Heart left ventricle (tissue), 16 donors: ENCODE results near the gene ABLIM2. TPM values are rescaled to one million over a fixed set of nuclear protein-coding genes. Genes with fewer than 3 reads are reported as not detected.

Experiments used
- ATAC-seq, 4 donors: fragments of 200-7000 bp; cut with Tn5 transposase; one replicate each; pipeline ENCODE4 v1.9.1; 2020 to 2022; ENCODE audit warnings: moderate library complexity in 4 of 4, mild to moderate bottlenecking in 3 of 4, moderate number of reproducible peaks in 1 of 4
- DNase-seq, 5 donors: peaks; one replicate each; pipeline ENCODE4 v3.0.0-alpha.2; 2020
- H3K27ac ChIP-seq, 12 donors: fragments of 200-600 bp; sonication (generic) in 4 of 12; one replicate each; pipeline versions ENCODE4 v1.5.0 to v1.8.0; 2016 to 2022; ENCODE audit warnings: mild to moderate bottlenecking in 2 of 12
- H3K27me3 ChIP-seq, 9 donors: fragments of 200-600 bp; sonication (generic) in 2 of 9; one replicate each; pipeline versions ENCODE4 v1.5.1 to v1.8.0; 2016 to 2022; ENCODE audit warnings: mild to moderate bottlenecking in 3 of 9
- H3K36me3 ChIP-seq, 9 donors: fragments of 200-600 bp; sonication (generic) in 2 of 9; one replicate each; pipeline versions ENCODE4 v1.5.0 to v1.8.0; 2018 to 2022; ENCODE audit warnings: mild to moderate bottlenecking in 2 of 9
- H3K4me1 ChIP-seq, 12 donors: fragments of 200-600 bp; sonication (generic) in 4 of 12; one replicate each; pipeline versions ENCODE4 v1.5.0 to v1.8.0; 2016 to 2022; ENCODE audit warnings: mild to moderate bottlenecking in 3 of 12
- H3K4me3 ChIP-seq, 12 donors: fragments of 200-600 bp; sonication (generic) in 4 of 12; one replicate each; pipeline versions ENCODE4 v1.5.0 to v1.8.0; 2017 to 2022; ENCODE audit warnings: mild to moderate bottlenecking in 9 of 12, moderate library complexity in 4 of 12
- H3K9me3 ChIP-seq, 12 donors: fragments of 200-600 bp; sonication (generic) in 4 of 12; one replicate each; pipeline versions ENCODE4 v1.5.0 to v1.8.0; 2016 to 2022; ENCODE audit warnings: mild to moderate bottlenecking in 1 of 12
- CTCF ChIP-seq, 12 donors: fragments of 200-600 bp; sonication (generic) in 4 of 12; IDR thresholded peaks; one replicate each; pipeline versions ENCODE4 v1.5.0 to v1.8.0; 2018 to 2022; ENCODE audit warnings: antibody characterized with exemption in 12 of 12, mild to moderate bottlenecking in 5 of 12
- POLR2A ChIP-seq, 2 donors: fragments of 450-650 bp; IDR thresholded peaks; one replicate each; pipeline ENCODE4 v1.6.1; 2017; ENCODE audit warnings: antibody characterized with exemption in 2 of 2, mild to moderate bottlenecking in 2 of 2, moderate library complexity in 2 of 2
- WGBS, 4 donors: extraction: QIAGEN DNeasy Blood & Tissue Kit in 2 of 4; methylation state at CpG; one replicate each; pipeline versions ENCODE4 v1.1.5 to v1.1.7; 2013 to 2018; 5-methylcytosine and 5-hydroxymethylcytosine counted together
- intact Hi-C, 10 donors: fragments of 100-400 bp; cut with DNase I; formaldehyde crosslinking; loops; one replicate each; pipeline versions ENCODE4 v1.11.1 to v1.14.2; 2022
- polyA plus RNA-seq, 2 donors: library from polyadenylated mRNA; stranded (reverse); fragments of 200-250 nt; gene quantifications; one replicate each; pipeline ENCODE4 v1.2.3, GENCODE V29; 2013
- total RNA-seq, 9 donors: library from RNA; depleted of rRNA in 2 of 9; stranded (reverse); fragments of >200 nt in 2 of 9; fragmentation: NEBNext Ultra II Directional in 3 of 9; extraction: Animal tissue kit (Norgen Biotek cat#: 25700) in 3 of 9; gene quantifications; one replicate each; pipeline versions ENCODE4 v1.1.0 to v1.2.4, GENCODE V29; 2016 to 2023
- donor health status: ischemic (EF 13 %, LVEDD 7.1; RV severe dilation, severe dysfunction).
- donor health status: healthy with polysubstance abuse.
- donor health status: DM: no; HTN: yes; CAD: no.
- donor health status: DM: no; HTN: no; CAD: no.
- donor health status: ischemic (EF 25% LVEDD 6.9; RV normal size, moderate dysfunction).
- donor health status: ischemic (EF 25% LVEDD 5.7; RV mildly dilated, moderate dysfunction).
- donor health status: healthy.
- donor health status: DM: yes; HTN: yes; CAD: no.
- donor health status: ischemic (EF 35%, LVEDD 5.7; RV mildly dilated, moderate dysfunction).
- donor health status: nonischemic (EF 11% LVEDD 7.7; RV severe dilation, severe dysfunction).
- donor health status: DM: yes; HTN: yes; CAD: no.
- donor health status: PGD.
- donor health status: ischemic (EF 29% LVEDD 5.4; RV normal size, mild dysfunction).
- donor health status: nonischemic (EF 23%, LVEDD 6.1; RV moderate dilation, normal function).

ABLIM2 gene
- total and polyA plus RNA-seq, 11 donors, result 11.1 to 27.9 (median 18.4) TPM

- 88 to 94% (median 91%) methylated on average over 13 to 17 of the region's 17 CpGs for WGBS, 4 donors
- no peak for TF ChIP-seq CTCF (IDR thresholded peaks at IDR 0.05)
- no peak overlapping the region for H3K27ac ChIP-seq
- ATAC-seq, result no peak
- H3K4me3 ChIP-seq, result no peak overlapping the region
- no peaks in the 10 kb centered on the region for H3K9me3 ChIP-seq
- no peaks in the 10 kb centered on the region for H3K27me3 ChIP-seq
- peak in 2 of 5 donors; percentile 25 to 28 for DNase-seq
- peaks cover 0 to 33% (median 9%) of the 10 kb centered on the region in 12 donors for H3K4me1 ChIP-seq
- no peaks in the 10 kb centered on the region for H3K36me3 ChIP-seq
- intact Hi-C loops, result no loop called here
Measured at GRCh38 chr4:8084031-8084660, 74.5 kb downstream of the ABLIM2 start.

- peak in 2 of 5 donors; percentile 16 to 39 for DNase-seq
- Histone ChIP-seq H3K27ac (no peak overlapping the region), H3K9me3 (no peaks in the 10 kb centered on the region), H3K27me3 (no peaks in the 10 kb centered on the region), H3K4me1 (peaks cover 0 to 34% (median 11%) of the 10 kb centered on the region in 12 donors), H3K36me3 (no peaks in the 10 kb centered on the region), H3K4me3 (no peak overlapping the region)
- intact Hi-C loops, result no loop called here
- 80 to 89% (median 86%) methylated on average over 16 to 21 of the region's 21 CpGs for WGBS, 4 donors
- ATAC-seq, result no peak
- TF ChIP-seq POLR2A (IDR thresholded peaks at IDR 0.05) (no peak), CTCF (IDR thresholded peaks at IDR 0.05) (no peak)
Measured at GRCh38 chr4:8083086-8083825, 75.4 kb downstream of the ABLIM2 start.

- no peaks in the 10 kb centered on the region for H3K36me3 ChIP-seq
- peaks cover 0 to 34% (median 11%) of the 10 kb centered on the region in 12 donors for H3K4me1 ChIP-seq
- peak in 2 of 5 donors; percentile 4 for DNase-seq
- H3K4me3 ChIP-seq, result no peak overlapping the region
- intact Hi-C loops, result no loop called here
- H3K27ac ChIP-seq, result no peak overlapping the region
- no peaks in the 10 kb centered on the region for H3K9me3 ChIP-seq
- no peaks in the 10 kb centered on the region for H3K27me3 ChIP-seq
- TF ChIP-seq CTCF (IDR thresholded peaks at IDR 0.05) (no peak), POLR2A (IDR thresholded peaks at IDR 0.05) (no peak)
- ATAC-seq, result no peak
- WGBS, 4 donors, result 62 to 66% (median 65%) methylated on average over 10 of the region's 10 CpGs
Measured at GRCh38 chr4:8082517-8083055, 76.0 kb downstream of the ABLIM2 start.
